SK-N-SH (cell line): Measurements from ENCODE around the gene GABRB3.

Experiments
- EP300 ChIP-seq, 2 experiments: IDR thresholded peaks; 2 replicates each; pipeline versions ENCODE4 v1.4.0 to v1.6.1; 2012; ENCODE audit warnings: borderline replicate concordance in 1 of 2, low read depth in 1 of 2, low read length in 1 of 2
- FOXM1 ChIP-seq: IDR thresholded peaks from 2 replicates; pipeline ENCODE4 v1.4.0; 2012; ENCODE audit warnings: low read depth, mild to moderate bottlenecking

DNA sequence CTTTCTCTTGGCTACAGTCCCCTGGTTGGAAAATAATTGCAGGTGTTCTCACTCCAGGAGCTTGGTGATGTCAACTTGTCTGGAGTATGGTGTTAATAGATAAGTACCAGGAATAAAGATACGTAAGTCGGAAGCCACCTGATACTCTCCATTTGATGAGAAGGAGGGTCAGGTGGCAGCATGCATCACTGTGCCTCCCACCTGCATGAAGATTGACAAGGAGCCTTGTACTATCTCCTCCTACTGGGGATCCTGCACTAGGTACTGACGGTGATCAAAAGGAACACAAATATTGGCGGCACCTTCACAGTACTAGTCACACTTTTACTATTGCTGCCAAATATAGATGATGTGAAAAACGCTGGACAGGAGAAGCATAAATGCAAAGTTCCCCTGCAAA lies 32.6 kb upstream of the GABRB3 start:
- TF ChIP-seq EP300 (IDR thresholded peaks at IDR 0.05; ENCODE audit: borderline replicate concordance in 1 of 2, low read depth in 1 of 2, low read length in 1 of 2) (no peak), FOXM1 (no peak)
